ENCODE data around the gene NOB1.
A peak's percentile ranks its signal among the peaks of the same experiment; 100 is the strongest.

The NOB1 gene

DNA sequence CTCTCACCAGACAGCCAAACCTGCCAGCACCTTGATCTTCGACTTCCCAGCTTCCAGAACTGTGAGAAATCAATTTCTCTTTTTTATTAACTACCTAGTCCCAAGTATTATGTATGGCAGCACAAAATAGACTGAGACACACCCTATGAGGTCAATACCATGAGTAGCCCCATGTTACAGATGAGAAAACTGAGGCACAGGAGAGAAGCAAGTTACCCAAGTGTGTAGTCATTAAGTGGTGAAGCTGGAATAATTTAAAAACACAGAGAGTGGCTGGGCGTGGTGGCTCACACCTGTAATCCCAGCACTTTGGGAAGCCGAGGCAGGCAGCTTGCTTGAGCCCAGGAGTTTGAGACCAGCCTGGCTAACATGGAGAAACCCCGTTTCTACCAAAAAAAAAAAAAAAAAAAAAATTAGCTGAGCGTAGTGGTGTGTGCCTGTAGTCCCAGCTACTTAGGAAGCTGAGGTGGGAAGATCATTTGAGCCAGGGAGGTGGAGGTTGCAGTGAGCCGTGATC lies 33.2 kb downstream of the NOB1 start:
- no peak for DNase-seq (ENCODE audit: low read depth)

DNA sequence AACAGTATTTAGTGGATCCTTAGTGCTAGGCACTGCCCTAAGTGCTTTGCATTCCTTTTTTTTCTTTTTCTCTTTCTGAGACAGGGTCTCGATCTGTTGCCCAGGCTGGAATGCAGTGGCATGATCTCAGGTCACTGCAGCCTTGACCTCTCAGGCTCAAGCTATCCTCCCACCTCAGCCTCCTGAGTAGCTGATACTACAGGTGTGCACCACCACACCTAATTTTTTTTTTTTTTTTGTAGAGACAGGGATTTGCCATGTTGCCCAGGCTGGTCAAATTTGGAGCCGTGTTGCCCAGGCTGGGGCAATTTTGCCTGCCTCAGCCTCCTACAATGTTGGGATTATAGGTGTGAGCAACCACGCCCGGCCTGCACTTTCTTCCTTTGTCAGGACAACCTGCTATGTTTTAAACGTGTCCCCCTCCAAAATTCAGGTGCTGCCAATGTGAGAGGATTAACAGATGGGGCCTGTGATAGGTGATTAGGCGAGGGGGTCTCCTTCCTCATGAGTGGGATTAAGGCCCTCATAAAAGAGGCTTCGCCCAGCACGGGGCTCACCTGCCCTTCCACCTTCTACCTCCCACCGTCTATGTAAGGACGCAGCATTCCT lies 33.8 kb downstream of the NOB1 start:
- DNase-seq (ENCODE audit: low read depth): no peak

DNA sequence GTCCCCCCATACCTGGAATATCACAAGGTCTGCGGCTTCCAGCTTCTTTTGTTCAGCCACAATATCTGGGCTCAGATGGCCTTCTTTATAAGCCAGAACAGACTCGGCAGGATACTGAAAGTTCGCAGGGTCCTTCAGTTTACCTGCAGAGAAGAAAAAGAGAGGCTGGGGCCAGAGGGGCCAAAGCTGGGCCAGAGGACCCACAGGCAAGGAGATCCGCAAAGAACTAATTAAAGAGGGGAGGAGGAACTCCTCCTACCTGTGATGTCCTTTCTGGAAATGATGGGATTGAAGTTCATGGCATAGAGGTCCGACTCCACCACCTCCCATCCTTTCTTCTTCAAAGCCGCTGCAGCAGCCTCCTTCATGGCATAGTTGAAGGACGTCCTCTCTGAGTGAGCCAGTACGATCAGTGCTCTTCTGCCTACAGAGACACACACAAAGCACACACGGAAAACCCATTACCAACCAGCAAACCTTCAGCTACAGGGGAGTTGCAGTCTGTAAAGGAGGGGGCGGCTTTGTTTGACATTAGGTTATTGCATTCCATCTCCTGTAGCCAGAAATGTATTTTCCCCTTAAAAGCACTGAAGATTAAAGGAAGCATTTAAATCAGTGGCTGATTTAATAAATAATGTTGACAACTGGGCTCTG lies 36.5 kb downstream of the NOB1 start:
- no peak for DNase-seq (ENCODE audit: low read depth)

DNA sequence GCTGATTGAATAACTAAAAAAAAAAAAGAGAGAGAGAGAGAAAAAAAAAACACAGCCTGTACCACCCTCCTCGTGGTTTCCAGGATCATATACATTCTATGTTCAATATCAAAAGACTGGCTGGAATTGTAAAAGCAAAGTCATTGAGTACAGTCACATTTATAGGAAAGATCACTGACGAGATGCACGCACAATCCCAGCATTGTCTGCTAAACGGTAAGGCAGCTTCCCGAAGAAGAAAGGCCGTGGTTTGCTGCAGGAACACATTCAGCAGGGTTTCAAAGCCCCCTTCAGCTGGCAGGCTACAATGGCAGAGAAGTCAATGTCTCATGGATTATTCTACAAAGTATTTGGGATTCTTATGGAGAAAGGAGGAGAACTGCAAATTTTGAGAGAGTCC lies 37.7 kb downstream of the NOB1 start:
- DNase-seq (ENCODE audit: low read depth): no peak

DNA sequence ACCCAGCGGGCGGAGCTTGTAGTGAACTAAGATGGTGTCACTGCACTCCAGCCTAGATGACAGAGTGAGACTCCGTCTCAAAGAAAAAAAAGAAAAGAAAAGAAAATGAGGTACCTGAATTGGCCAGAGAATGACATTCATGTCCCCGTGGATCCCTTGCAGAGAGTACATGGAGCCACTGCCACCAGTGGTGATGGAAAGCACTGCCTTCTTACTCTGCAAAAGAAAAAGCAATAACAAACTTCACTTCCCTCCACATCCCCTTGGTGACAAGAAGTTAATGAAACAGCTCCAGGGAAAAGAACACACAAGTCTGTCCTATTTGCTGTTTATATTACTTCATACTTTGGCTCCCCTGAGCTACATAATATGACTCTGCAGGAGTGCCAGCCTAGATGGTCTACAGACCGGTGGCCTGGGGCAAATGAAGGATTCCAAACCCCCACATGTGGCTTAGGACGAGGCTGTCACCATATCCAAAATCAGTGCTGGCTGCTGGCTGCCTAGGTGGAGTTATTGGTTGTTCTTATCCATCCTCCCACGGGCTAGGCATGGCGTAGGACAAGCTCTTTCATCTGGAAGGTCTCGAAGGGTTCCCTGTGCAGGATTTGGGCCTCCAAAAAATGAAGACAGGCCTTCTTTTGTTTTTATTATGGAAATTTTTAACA lies 41.7 kb downstream of the NOB1 start:
- DNase-seq (ENCODE audit: low read depth): no peak

DNA sequence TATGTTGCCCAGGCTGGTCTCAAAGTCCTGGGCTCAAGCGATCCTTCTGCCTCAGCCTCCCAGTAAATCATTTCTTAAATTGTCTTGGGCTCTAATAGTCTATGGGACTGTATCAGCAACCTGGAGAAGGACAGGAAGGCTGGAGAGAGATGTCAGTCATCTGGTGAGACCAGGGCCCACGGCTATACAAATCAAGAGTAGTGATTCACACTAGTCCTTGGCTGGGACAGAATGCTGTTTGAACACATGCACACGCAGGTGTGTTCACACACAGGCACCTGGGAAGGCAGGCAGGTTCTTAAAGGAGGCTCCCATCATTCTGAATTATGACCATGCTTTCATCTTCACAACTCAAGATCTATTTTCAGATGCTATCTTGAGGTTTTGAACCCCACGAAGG lies 42.4 kb downstream of the NOB1 start:
- no peak for DNase-seq (ENCODE audit: low read depth)

DNA sequence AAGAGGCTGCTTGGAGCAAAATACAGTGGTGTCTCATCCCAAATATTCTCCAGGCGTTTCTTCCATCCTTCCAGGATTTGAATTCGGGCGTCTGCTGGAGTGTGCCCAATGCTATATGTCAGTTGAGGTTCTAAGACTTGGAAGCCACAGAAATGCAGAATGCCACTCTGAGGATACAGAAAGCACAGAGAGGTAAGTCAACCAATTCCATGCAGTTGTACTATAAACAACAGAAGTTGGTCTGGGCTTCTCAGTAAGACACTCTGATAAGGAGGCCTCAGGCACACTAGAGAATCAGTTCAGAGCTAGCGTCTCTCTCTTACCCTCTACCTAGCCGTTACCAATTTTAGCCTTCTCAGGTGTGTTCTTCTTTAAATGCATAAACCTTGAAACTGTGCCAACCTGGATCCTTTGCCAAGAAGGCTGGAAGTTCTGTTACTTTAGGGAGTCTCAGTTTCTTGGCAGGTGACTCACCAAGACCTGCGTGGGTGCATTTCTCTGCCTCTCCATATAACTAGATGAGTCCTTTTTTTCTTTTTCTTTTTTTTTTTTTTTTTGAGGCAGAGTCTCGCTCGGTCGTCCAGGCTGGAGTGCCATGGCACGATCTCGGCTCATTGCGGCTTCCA lies 43.5 kb downstream of the NOB1 start:
- DNase-seq (ENCODE audit: low read depth): no peak

DNA sequence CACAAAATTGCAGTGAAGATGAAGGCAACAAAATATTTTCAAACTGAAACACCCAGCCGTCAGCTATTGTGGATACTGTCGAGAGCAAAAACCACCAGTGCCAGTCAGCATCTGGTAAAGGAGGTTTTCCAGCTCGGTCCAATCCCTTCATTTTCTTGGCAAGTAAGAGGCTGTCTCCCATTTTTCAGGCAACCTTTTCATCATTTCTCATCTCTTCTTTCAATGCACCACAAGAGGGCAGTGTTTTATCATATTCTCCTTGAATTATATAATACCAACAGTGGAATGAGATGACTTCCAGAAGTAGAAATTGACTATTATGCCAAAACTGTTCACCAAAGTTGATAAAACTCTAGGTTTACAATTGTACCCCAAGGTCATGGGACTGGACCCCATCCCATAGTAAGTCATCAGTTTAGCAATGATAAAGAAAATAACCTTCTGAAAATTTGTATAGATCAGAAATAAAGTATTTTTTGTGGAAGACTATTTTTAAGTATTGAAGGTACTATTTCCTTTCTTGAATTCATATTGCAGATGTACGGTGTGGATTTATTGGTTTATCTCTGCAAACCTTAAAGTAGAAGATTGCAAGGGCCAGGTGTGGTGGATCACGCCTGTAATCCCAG lies 45.2 kb downstream of the NOB1 start:
- DNase-seq (ENCODE audit: low read depth): peak; percentile 27

DNA sequence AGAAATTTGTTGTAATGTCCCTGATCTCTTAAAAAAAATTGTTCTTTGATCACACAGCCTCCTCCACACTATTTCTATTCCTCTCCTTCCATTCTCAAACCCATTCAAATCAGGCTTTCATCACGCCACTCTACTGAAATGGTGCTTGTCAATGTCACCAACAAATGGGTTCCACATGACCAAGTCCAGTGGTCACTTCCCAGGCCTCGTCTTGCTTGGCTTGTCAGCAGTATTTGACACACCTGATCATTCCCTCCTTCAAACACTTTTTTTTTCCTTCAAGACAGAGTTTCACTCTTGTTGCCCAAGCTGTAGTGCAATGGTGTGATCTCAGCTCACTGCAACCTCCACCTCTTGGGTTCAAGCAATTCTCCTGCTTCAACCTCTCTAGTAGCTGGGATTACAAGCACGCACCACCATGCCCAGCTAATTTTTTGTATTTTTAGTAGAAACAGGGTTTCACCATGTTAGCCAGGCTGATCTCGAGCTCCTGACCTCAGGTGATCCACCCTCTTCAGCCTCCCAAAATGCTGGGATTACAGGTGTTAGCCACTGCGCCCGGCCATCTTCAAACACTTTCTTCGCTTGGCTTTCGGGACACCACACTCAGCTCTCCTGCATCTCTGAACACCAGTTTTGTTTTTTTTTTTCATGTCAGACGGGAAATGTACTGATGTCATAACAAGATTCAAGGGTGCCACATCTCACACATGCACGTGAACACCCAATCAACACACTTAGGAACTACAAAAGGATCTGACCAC lies 46.6 kb downstream of the NOB1 start:
- DNase-seq (ENCODE audit: low read depth): no peak

DNA sequence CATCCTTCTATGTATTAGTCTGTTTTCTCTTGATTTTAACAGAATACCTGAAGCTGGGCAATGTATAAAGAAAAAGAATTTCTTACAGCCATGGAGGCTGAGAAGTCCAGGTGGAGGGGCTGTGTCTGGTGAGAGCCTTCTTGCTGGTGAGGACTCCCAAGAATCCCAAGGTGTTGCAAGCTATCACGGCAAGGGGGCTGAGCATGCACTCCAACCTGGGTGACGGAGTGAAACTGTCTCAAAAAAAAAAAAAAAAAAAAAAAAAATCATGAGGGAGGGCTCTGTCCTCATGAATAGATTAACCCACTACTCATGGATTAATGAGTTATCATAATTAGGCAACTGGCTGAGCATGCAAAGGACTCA lies 47.8 kb downstream of the NOB1 start:
- no peak for DNase-seq (ENCODE audit: low read depth)

DNA sequence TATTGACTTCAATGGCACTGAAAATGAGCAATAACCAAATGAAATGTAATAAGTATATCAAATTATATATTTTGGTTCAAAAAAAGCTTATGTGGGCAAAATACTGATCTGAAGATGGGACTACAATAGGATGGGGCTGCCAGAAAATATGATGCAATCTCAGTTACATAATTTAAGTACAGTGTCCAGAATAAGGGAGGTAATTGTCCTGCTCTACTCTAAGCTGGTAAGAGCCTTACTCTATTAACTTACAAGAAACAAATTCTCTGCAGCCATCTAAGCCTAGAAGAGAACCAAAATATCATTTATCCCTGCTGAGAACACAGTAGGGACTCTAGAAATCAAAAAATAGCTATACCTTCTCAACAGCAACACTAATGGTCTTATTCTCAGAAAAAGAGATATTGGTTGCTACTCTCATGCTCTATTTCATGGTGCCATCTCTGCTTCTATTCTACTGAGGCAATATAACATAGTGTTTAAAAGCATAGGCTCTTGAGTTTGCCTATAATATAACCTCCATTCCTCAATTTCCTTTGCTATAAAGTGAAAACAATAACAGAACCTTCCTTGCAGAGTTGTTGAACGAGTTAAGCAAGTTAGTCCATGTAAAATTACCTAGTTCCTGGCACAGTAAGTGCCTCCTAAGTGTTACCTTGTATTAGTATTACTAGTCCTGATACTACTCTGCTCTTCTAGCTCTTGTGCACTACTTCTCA lies 48.3 kb downstream of the NOB1 start:
- no peak for DNase-seq (ENCODE audit: low read depth)

DNA sequence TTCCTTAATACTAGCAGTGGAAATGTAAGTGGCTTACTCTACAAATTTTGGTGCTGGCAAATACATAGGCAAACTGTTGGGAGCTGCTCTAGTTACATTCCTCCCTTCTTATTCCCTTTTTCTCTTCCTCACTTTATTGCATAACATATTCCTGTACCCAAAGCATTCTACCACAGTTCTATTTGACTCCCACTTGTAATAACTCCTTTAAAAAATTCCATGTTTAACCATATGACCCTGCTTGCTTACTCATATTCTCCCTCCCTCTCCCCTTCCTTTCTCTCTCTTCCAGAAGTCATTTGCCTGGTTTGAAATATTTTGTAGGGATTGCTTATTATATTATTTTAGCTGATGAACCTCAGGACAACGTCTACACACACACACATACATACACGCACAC lies 51.1 kb downstream of the NOB1 start:
- DNase-seq (ENCODE audit: low read depth): no peak

DNA sequence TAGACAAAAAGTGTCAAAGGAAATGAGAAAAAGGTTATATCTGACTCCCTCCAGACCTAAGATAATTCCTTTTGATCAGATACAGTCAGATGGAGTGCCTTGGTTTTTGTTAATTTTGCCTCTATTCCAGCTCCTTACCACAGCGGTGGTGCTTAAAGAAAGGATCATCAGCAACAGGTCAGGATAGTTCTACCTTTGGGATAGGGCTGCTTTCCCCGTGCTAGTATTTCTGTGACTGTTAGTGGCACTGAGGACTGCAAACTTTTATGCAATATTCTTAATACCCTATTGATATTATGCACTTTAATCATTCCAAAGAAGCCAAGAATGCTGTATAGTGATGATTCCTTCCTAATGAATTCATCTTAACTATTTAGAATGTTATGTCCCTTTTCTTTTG lies 52.9 kb downstream of the NOB1 start:
- DNase-seq (ENCODE audit: low read depth): no peak

DNA sequence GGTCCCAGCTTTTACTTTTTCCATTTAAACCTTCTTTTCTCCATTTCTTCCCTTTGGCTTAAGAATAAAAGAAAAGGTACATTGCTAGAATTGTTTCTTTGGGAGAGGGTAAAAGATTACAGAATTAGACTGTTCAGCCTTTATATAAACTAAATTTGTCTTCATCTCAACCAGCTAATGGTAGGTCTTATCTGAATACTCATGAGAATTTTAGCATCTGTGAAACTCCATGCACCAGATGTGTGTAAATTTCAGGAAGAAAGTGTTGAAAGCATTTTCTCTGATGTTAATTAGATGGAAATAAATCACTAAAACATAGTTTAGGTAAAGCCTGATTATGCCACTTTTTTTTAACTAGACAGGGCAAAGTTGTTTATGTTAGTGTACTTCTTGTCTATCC lies 53.3 kb downstream of the NOB1 start:
- DNase-seq (ENCODE audit: low read depth): no peak

DNA sequence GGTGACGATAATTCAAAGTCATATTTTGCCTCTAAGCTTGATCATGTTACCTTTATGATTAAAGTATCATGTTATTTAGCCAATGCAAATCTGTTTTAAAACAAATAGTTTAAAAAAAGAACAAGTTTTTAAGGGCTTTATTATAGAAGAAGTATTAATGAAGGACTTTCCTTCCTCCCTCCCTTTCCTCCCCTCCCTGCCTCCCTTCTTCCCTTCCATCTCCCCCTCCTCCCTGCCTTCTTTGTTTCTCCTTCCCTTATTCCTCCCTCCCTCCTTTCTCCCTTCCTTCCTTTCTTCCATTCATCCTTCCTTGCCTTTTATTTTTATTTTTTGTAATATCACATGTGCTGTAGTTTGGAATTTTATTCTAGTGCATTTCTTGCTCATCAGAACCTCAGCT lies 54.8 kb downstream of the NOB1 start:
- no peak for DNase-seq (ENCODE audit: low read depth)

DNA sequence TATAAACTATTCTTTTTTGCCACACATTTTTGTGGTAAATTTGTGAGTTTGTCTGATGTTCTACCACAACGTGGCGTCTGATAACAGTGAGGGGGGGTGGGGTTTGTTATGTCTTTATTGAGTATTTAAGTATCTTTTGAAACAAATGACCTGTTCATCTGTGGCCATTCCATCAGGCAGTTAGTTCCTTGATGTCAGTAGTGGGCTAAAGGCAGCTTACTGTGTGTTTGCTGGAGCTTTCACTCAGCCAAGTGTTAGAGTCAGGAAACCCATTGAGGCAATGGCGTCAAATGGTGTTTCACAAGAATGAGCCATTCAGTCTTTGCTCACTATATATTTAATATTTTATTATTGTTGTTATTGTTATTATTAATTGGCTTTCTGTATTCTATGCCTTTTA lies 56.3 kb downstream of the NOB1 start:
- DNase-seq (ENCODE audit: low read depth): no peak

DNA sequence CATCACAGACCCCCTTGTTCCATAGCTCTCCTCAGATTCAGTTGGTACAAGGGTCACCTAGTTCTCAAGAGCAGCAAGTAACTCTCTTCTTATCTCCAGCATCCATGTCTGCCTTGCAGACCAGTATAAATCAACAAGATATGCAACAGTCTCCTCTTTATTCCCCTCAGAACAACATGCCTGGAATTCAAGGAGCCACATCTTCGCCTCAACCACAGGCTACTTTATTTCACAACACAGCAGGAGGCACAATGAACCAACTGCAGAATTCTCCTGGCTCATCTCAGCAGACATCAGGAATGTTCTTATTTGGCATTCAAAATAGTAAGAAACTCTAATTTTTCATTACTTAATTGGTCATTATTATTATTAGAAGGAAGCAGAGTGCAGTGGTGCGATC lies 60.8 kb downstream of the NOB1 start:
- DNase-seq (ENCODE audit: low read depth): no peak

DNA sequence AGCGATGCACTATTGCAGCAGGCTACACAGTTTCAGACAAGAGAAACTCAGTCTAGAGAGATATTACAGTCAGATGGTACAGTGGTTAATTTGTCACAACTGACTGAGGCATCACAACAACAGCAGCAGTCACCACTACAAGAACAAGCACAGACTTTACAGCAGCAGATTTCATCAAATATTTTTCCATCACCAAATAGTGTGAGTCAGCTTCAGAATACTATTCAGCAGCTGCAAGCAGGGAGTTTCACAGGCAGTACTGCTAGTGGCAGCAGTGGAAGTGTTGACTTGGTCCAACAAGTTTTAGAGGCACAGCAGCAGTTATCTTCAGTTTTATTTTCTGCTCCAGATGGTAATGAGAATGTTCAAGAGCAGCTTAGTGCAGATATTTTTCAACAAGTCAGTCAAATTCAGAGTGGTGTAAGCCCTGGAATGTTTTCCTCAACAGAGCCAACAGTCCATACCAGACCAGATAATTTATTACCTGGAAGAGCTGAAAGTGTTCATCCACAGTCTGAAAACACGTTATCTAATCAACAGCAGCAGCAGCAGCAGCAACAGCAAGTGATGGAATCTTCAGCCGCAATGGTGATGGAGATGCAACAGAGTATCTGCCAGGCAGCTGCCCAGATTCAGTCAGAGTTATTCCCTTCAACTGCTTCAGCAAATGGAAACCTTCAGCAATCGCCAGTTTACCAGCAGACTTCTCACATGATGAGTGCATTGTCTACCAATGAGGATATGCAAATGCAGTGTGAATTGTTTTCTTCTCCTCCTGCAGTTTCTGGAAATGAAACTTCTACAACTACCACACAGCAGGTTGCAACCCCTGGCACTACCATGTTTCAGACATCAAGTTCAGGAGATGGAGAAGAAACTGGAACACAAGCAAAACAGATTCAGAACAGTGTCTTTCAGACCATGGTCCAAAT lies 62.5 kb downstream of the NOB1 start:
- DNase-seq (ENCODE audit: low read depth): no peak
